Ovary (tissue), 3 donors: Measurements from ENCODE around the gene PYY.

Experiments
- EP300 ChIP-seq: sonication (generic); formaldehyde crosslinking; IDR thresholded peaks from one replicate; pipeline ENCODE4 v1.6.1; 2017; ENCODE audit warnings: antibody characterized with exemption
- POLR2A ChIP-seq: fragments of 450-650 bp; IDR thresholded peaks from one replicate; pipeline ENCODE4 v1.6.1; 2017; ENCODE audit warnings: antibody characterized with exemption, mild to moderate bottlenecking, moderate library complexity
- TF ChIP-seq, protein P1 (sequence below), 3 donors: fragments of 450-650 bp in 2 of 3; fragments of 200-600 bp in 1 of 3; IDR thresholded peaks; one replicate each; pipeline versions ENCODE4 v1.5.1 to v1.8.0; 2016 to 2022; ENCODE audit warnings: antibody characterized with exemption in 3 of 3, mild to moderate bottlenecking in 1 of 3
- donor health status: DM: no; HTN: no; CAD: no.

DNA sequence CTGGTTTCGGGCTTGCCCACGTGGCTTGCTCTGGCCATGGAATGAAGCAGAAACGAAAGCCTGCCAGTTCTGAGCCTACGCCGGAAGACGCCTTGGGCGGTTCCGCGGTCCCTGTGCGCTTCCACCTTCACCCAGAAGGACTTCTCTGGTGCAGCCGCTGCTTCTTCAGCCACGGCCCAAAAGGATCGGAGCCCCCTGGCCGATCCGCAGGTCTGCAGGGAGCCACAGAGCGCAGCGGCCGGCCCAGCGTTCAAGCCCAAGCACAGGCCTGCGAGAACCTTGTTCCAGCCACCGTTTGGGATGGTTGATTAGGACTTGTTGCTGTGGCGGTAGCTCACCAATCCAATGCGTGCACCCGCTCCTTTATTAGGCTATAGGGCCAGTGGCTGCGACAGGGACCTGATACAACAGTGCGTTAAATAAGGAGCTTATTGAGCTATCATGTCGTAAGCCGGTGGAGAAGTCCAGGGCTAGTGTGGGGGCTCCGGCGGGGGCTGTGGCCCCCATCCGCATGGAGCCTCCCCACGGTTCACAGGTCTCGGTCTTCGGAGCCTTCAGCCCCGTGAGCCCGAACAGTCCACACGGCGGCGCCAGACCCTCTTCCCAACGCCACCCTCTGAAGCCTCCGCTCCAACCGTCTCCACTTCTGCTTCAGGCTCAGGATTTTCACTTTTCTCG, 36.3 kb downstream of the PYY start:
- TF ChIP-seq POLR2A (no peak), EP300 (no peak)
- TF ChIP-seq, protein P1, sequence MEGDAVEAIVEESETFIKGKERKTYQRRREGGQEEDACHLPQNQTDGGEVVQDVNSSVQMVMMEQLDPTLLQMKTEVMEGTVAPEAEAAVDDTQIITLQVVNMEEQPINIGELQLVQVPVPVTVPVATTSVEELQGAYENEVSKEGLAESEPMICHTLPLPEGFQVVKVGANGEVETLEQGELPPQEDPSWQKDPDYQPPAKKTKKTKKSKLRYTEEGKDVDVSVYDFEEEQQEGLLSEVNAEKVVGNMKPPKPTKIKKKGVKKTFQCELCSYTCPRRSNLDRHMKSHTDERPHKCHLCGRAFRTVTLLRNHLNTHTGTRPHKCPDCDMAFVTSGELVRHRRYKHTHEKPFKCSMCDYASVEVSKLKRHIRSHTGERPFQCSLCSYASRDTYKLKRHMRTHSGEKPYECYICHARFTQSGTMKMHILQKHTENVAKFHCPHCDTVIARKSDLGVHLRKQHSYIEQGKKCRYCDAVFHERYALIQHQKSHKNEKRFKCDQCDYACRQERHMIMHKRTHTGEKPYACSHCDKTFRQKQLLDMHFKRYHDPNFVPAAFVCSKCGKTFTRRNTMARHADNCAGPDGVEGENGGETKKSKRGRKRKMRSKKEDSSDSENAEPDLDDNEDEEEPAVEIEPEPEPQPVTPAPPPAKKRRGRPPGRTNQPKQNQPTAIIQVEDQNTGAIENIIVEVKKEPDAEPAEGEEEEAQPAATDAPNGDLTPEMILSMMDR (IDR thresholded peaks at IDR 0.05), result no peak
